ENCODE measurements around the gene RAMACL.
"Not testable (repeated sequence)": the region's sequence is repeated elsewhere in the genome, so short reads cannot be mapped to it uniquely, and the experiment has no call there.

The RAMACL gene

GRCh38 chr6:166595949-166596348 lies 9.5 kb upstream of the RAMACL start:
- DNase-seq (ENCODE audit: low read depth): no peak

- DNase-seq (ENCODE audit: low read depth): no peak
Measured at GRCh38 chr6:166595061-166595780, 8.7 kb upstream of the RAMACL start.

GRCh38 chr6:166592821-166593220 lies 6.3 kb upstream of the RAMACL start:
- no peak for DNase-seq (ENCODE audit: low read depth)

- no peak for DNase-seq (ENCODE audit: low read depth)
Measured at GRCh38 chr6:166591961-166592520, 5.6 kb upstream of the RAMACL start.

- DNase-seq (ENCODE audit: low read depth): no peak
Measured at GRCh38 chr6:166591026-166591425, 4.5 kb upstream of the RAMACL start.

GRCh38 chr6:166589786-166590574 lies 3.5 kb upstream of the RAMACL start:
- DNase-seq (ENCODE audit: low read depth): no peak

- DNase-seq (ENCODE audit: low read depth): no peak
Measured at GRCh38 chr6:166589337-166589731, 2.9 kb upstream of the RAMACL start.

GRCh38 chr6:166588691-166589336 lies 2.3 kb upstream of the RAMACL start:
- no peak for DNase-seq (ENCODE audit: low read depth)

GRCh38 chr6:166587631-166588413 lies 1.3 kb upstream of the RAMACL start:
- no peak for DNase-seq (ENCODE audit: low read depth)

- no peak for DNase-seq (ENCODE audit: low read depth)
Measured at GRCh38 chr6:166584853-166585429, 1.5 kb downstream of the RAMACL start.

- no peak for DNase-seq (ENCODE audit: low read depth)
Measured at GRCh38 chr6:166584155-166584554, 2.3 kb downstream of the RAMACL start.

- no peak for DNase-seq (ENCODE audit: low read depth)
Measured at GRCh38 chr6:166583230-166583965, 3.1 kb downstream of the RAMACL start.

GRCh38 chr6:166582258-166582657 lies 4.2 kb downstream of the RAMACL start:
- no peak for DNase-seq (ENCODE audit: low read depth)

- not testable (repeated sequence) for DNase-seq (ENCODE audit: low read depth)
Measured at GRCh38 chr6:166581801-166582200, 4.7 kb downstream of the RAMACL start.

- DNase-seq (ENCODE audit: low read depth): no peak
Measured at GRCh38 chr6:166581091-166581511, 5.4 kb downstream of the RAMACL start.

- DNase-seq (ENCODE audit: low read depth): no peak
Measured at GRCh38 chr6:166580076-166581050, 6.1 kb downstream of the RAMACL start.

GRCh38 chr6:166579237-166579850 lies 7.1 kb downstream of the RAMACL start:
- DNase-seq (ENCODE audit: low read depth): no peak

- DNase-seq (ENCODE audit: low read depth): no peak
Measured at GRCh38 chr6:166578536-166579236, 7.8 kb downstream of the RAMACL start.
